ENCODE measurements around the gene ACACB. TPM values are rescaled to one million over a fixed set of nuclear protein-coding genes. Genes with fewer than 3 reads are reported as not detected.

Gene ACACB
- total RNA-seq, 2 donors from 2014 or later = 6.8 to 12.7 TPM

DNA sequence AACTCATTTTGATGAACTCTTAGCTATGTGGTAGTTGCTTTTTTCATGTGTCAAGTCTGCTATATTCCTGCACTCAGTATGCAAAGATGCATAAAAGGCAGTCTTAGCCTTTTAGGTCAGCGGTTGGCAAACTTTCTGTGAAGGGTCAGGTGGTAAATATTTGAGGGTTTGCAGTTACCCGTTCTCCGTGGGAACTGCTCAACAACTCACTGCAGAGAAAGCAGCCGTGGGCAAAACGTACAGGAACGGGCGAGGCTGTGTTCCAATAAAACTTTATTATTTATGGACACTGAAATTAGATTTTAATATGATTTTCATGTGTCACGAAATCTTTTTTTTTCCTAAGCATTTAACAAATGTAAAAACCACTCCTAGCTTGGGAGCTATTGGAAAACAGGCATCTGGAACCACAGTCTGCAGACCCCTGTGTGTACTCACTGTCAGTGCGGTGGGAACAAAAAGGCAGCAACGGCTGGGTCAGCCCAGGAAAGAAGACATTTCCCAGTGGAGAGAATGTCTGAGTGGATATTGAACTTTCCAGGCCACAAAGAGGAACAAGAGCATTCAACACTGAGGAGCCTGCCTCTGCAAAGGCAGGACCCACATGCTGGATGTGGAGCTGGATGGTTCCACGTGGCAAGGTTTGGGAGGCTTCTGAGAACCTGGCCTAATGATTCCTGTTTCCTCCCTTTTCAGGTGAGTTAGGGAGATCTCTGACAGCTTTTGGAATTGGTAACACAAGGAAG is 3.5 kb upstream of the ACACB start:
- Histone ChIP-seq H3K9me3 (ENCODE audit: control insufficient read depth, low read length) (no peaks in the 10 kb centered on the region), H3K4me1 (ENCODE audit: control insufficient read depth, insufficient read depth, low read length) (peaks cover 9% of the 10 kb centered on the region), H3K9ac (ENCODE audit: extremely low read depth, low read length, poor library complexity, severe bottlenecking) (no peak overlapping the region), H3K27ac (ENCODE audit: low read depth, low read length) (no peak overlapping the region), H3K27me3 (ENCODE audit: control insufficient read depth, insufficient read depth, low read length, poor library complexity, severe bottlenecking) (no peaks in the 10 kb centered on the region), H3K36me3 (ENCODE audit: control insufficient read depth, insufficient read depth, low read length) (peaks cover 16% of the 10 kb centered on the region), H3K4me3 (ENCODE audit: low read length) (no peak overlapping the region)
- WGBS, 2 experiments (ENCODE audit: insufficient coverage in 1 of 2, insufficient read length in 1 of 2) = 89 to 93% methylated on average over 5 to 9 of the region's 11 CpGs
- Mint-ChIP-seq H3K9me3 (no peaks in the 10 kb centered on the region), H3K4me1 (peaks cover 18% of the 10 kb centered on the region), H3K27ac (no peak overlapping the region), H3K27me3 (ENCODE audit: insufficient read depth) (no peaks in the 10 kb centered on the region), H3K36me3 (ENCODE audit: low read depth) (peaks cover 22% of the 10 kb centered on the region), H3K4me3 (no peak overlapping the region)
- TF ChIP-seq, protein P1, sequence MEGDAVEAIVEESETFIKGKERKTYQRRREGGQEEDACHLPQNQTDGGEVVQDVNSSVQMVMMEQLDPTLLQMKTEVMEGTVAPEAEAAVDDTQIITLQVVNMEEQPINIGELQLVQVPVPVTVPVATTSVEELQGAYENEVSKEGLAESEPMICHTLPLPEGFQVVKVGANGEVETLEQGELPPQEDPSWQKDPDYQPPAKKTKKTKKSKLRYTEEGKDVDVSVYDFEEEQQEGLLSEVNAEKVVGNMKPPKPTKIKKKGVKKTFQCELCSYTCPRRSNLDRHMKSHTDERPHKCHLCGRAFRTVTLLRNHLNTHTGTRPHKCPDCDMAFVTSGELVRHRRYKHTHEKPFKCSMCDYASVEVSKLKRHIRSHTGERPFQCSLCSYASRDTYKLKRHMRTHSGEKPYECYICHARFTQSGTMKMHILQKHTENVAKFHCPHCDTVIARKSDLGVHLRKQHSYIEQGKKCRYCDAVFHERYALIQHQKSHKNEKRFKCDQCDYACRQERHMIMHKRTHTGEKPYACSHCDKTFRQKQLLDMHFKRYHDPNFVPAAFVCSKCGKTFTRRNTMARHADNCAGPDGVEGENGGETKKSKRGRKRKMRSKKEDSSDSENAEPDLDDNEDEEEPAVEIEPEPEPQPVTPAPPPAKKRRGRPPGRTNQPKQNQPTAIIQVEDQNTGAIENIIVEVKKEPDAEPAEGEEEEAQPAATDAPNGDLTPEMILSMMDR (conservative IDR thresholded peaks at IDR 0.05) = no peak
- DNase-seq = peak; percentile 24

DNA sequence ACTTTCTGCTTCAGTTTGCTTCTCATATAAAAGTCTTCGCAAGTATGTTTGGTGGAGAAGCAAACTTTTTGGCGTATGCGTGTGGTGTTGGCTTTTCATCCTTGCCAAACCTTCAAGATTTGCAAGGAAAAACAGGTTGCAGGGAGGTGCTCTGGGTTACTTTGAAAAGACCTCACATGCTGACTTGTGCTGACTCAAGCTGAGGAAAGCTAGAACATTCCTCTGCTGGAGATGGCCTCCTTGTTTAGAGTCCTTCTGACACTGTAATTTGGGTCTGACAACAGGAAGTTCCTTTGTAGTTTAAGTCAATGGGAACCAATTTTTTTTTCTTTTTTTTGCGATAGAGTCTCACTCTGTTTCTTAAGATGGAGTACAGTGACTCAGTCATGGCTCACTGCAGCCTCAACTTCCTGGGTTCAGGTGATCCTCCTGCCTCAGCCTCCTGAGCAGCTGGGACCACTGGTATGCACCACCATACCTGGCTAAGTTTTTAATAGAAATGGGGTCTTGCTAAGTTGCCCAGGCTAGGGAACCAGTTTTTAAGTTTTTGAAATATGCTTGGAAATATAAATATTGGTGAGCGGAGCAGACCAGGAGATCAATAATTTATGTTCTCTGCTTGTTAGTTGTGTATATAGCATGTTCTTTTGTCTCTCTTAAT is 2.6 kb upstream of the ACACB start:
- TF ChIP-seq, protein P1 (conservative IDR thresholded peaks at IDR 0.05) = no peak
- no peaks in the 10 kb centered on the region for H3K9me3 Mint-ChIP-seq
- H3K27me3 Mint-ChIP-seq (ENCODE audit: insufficient read depth) = no peaks in the 10 kb centered on the region
- H3K27me3 ChIP-seq (ENCODE audit: control insufficient read depth, insufficient read depth, low read length, poor library complexity, severe bottlenecking) = no peaks in the 10 kb centered on the region
- no peak overlapping the region for H3K27ac ChIP-seq (ENCODE audit: low read depth, low read length)
- no peak overlapping the region for H3K4me3 Mint-ChIP-seq
- peaks cover 12% of the 10 kb centered on the region for H3K36me3 ChIP-seq (ENCODE audit: control insufficient read depth, insufficient read depth, low read length)
- DNase-seq = no peak
- H3K4me1 Mint-ChIP-seq = peaks cover 18% of the 10 kb centered on the region
- H3K36me3 Mint-ChIP-seq (ENCODE audit: low read depth) = peaks cover 15% of the 10 kb centered on the region
- no peak overlapping the region for H3K4me3 ChIP-seq (ENCODE audit: low read length)
- H3K9ac ChIP-seq (ENCODE audit: extremely low read depth, low read length, poor library complexity, severe bottlenecking) = no peak overlapping the region
- H3K9me3 ChIP-seq (ENCODE audit: control insufficient read depth, low read length) = no peaks in the 10 kb centered on the region
- H3K27ac Mint-ChIP-seq = no peak overlapping the region
- H3K4me1 ChIP-seq (ENCODE audit: control insufficient read depth, insufficient read depth, low read length) = peaks cover 9% of the 10 kb centered on the region
- WGBS, 2 experiments (ENCODE audit: insufficient coverage in 1 of 2, insufficient read length in 1 of 2) = 88 to 95% methylated on average over 5 of the region's 5 CpGs

DNA sequence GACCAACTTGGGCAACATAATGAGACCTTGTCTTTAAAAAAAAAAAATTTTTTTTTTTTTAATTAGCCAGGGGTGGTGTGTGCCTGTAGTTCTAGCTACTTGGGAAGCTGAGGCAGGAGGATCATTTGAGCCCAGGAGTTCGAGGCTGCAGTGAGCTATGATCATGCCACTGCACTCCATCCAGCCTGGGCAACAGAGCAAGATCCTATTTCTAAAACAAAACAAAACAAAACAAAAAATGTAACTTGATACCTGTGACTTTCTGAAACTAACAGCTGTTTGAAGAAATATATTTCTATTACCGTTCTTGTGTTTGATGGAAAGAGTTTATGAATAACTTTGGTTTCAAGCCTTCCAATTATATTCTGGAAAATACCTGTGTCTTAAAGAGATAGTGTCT is 1.7 kb upstream of the ACACB start:
- no peak overlapping the region for H3K4me3 Mint-ChIP-seq
- no peaks in the 10 kb centered on the region for H3K27me3 ChIP-seq (ENCODE audit: control insufficient read depth, insufficient read depth, low read length, poor library complexity, severe bottlenecking)
- no peak overlapping the region for H3K27ac Mint-ChIP-seq
- WGBS, 2 experiments (ENCODE audit: insufficient coverage in 1 of 2, insufficient read length in 1 of 2) = 91 to 94% methylated on average over 2 of the region's 2 CpGs
- peaks cover 10% of the 10 kb centered on the region for H3K36me3 Mint-ChIP-seq (ENCODE audit: low read depth)
- H3K9me3 Mint-ChIP-seq = no peaks in the 10 kb centered on the region
- no peak for DNase-seq
- no peak overlapping the region for H3K9ac ChIP-seq (ENCODE audit: extremely low read depth, low read length, poor library complexity, severe bottlenecking)
- TF ChIP-seq, protein P1 (conservative IDR thresholded peaks at IDR 0.05) = no peak
- no peak overlapping the region for H3K27ac ChIP-seq (ENCODE audit: low read depth, low read length)
- H3K4me3 ChIP-seq (ENCODE audit: low read length) = no peak overlapping the region
- H3K4me1 ChIP-seq (ENCODE audit: control insufficient read depth, insufficient read depth, low read length) = peaks cover 9% of the 10 kb centered on the region
- no peaks in the 10 kb centered on the region for H3K27me3 Mint-ChIP-seq (ENCODE audit: insufficient read depth)
- peaks cover 12% of the 10 kb centered on the region for H3K36me3 ChIP-seq (ENCODE audit: control insufficient read depth, insufficient read depth, low read length)
- H3K4me1 Mint-ChIP-seq = peaks cover 18% of the 10 kb centered on the region
- H3K9me3 ChIP-seq (ENCODE audit: control insufficient read depth, low read length) = no peaks in the 10 kb centered on the region
